Keratinocyte (primary cell): ENCODE measurements around the gene ARMC6. TPM values are rescaled to one million over a fixed set of nuclear protein-coding genes. Genes with fewer than 3 reads are reported as not detected.

Source experiments
- DNase-seq: peaks from one replicate; pipeline ENCODE4 v3.0.0-alpha.2; 2011; ENCODE audit warnings: low read depth, missing footprints, low spot score
- FAIRE-seq: peaks from 2 replicates; lab custom pipeline; 2011; peaks lifted over from hg19 to GRCh38; lab: Jason Lieb, UNC
- H2AFZ ChIP-seq: 2 replicates; pipeline ENCODE4 v1.6.0; 2012; ENCODE audit warnings: low read length, control low read depth, inconsistent platforms; ENCODE audit not compliant: control insufficient read depth
- H3K27ac ChIP-seq: 2 replicates; pipeline ENCODE4 v1.5.1; 2011; ENCODE audit warnings: low read length; ENCODE audit not compliant: control insufficient read depth, insufficient read depth
- H3K27me3 ChIP-seq: 3 replicates; pipeline ENCODE4 v1.6.0; 2011; ENCODE audit warnings: low read length; ENCODE audit not compliant: control insufficient read depth, insufficient read depth; ENCODE audit errors: extremely low read depth
- H3K36me3 ChIP-seq, 2 experiments: 2 replicates in 1 of 2; 3 replicates in 1 of 2; pipeline ENCODE4 v1.5.1; 2011; ENCODE audit warnings: low read length in 2 of 2, mild to moderate bottlenecking in 1 of 2; ENCODE audit not compliant: control insufficient read depth in 2 of 2, insufficient read depth in 2 of 2; ENCODE audit errors: extremely low read depth in 1 of 2
- H3K4me1 ChIP-seq: 3 replicates; pipeline ENCODE4 v1.5.1; 2011; ENCODE audit warnings: low read length; ENCODE audit not compliant: control insufficient read depth, insufficient read depth; ENCODE audit errors: extremely low read depth
- H3K4me2 ChIP-seq: 3 replicates; pipeline ENCODE4 v1.6.0; 2011; ENCODE audit warnings: low read depth, low read length; ENCODE audit not compliant: control insufficient read depth, insufficient read depth; ENCODE audit errors: extremely low read depth
- H3K4me3 ChIP-seq, 3 experiments: fragments of 200-600 bp in 1 of 3; sonication (generic) in 1 of 3; 2 replicates in 2 of 3; 3 replicates in 1 of 3; pipeline ENCODE4 v1.5.1; 2011 to 2016; ENCODE audit warnings: low read length in 3 of 3, mild to moderate bottlenecking in 3 of 3, control low read depth in 2 of 3, inconsistent platforms in 1 of 3, low read depth in 1 of 3, mixed read lengths in 1 of 3, mixed run types in 1 of 3, moderate library complexity in 1 of 3; ENCODE audit not compliant: control insufficient read depth in 2 of 3, insufficient read depth in 2 of 3; ENCODE audit errors: extremely low read depth in 1 of 3
- H3K79me2 ChIP-seq: 2 replicates; pipeline ENCODE4 v1.6.0; 2012; ENCODE audit warnings: low read length; ENCODE audit not compliant: control insufficient read depth, insufficient read depth
- H3K9ac ChIP-seq: 3 replicates; pipeline ENCODE4 v1.6.0; 2011; ENCODE audit warnings: low read length; ENCODE audit not compliant: control insufficient read depth, insufficient read depth; ENCODE audit errors: extremely low read depth
- H3K9me1 ChIP-seq: 3 replicates; pipeline ENCODE4 v1.6.0; 2011; ENCODE audit warnings: low read length; ENCODE audit not compliant: control insufficient read depth, insufficient read depth; ENCODE audit errors: extremely low read depth
- H3K9me3 ChIP-seq: 2 replicates; pipeline ENCODE4 v1.5.1; 2012; ENCODE audit warnings: low read depth, low read length; ENCODE audit not compliant: control insufficient read depth
- H4K20me1 ChIP-seq: 3 replicates; pipeline ENCODE4 v1.6.0; 2011; ENCODE audit warnings: low read length; ENCODE audit not compliant: control insufficient read depth, insufficient read depth; ENCODE audit errors: extremely low read depth
- EZH2 ChIP-seq: IDR thresholded peaks from one replicate; pipeline ENCODE4 v1.6.1; 2012; ENCODE audit warnings: inconsistent platforms, mild to moderate bottlenecking, low read length, moderate library complexity
- dilution Hi-C: fragments of 300-500 bp; cut with MboI; formaldehyde crosslinking; loops from one replicate; pipeline ENCODE4 v1.7.0; 2020; ENCODE audit warnings: low sequenced_read_pairs; ENCODE audit not compliant: extremely low pct_ligation_motif_present
- polyA plus RNA-seq, 5 experiments: library from polyadenylated mRNA; depleted of rRNA in 3 of 5; stranded (reverse) in 3 of 5; stranded (forward) in 1 of 5; unstranded in 1 of 5; fragments of >200 nt; gene quantifications; 1 replicate in 1 of 5; 2 replicates in 3 of 5; 3 replicates in 1 of 5; pipeline versions ENCODE4 v1.2.1 to v1.2.3, GENCODE V29; 2011 to 2012; ENCODE audit warnings: missing spikeins in 2 of 5, low read depth in 1 of 5, low replicate concordance in 1 of 5
- TF ChIP-seq, protein P1 (sequence below), 3 experiments: IDR thresholded peaks in 1 of 3; conservative IDR thresholded peaks in 1 of 3; optimal IDR thresholded peaks in 1 of 3; 2 replicates in 2 of 3; 3 replicates in 1 of 3; pipeline versions ENCODE3 to v1.5.1; 2011; ENCODE audit warnings: low read length in 3 of 3, mild to moderate bottlenecking in 3 of 3, moderate library complexity in 2 of 3, control low read depth in 1 of 3, inconsistent platforms in 1 of 3; ENCODE audit not compliant: insufficient read depth in 2 of 3; ENCODE audit errors: extremely low read depth in 1 of 3

Gene ARMC6
- polyA plus RNA-seq, 1 donor (not counting 4 experiments of a cell fraction or from before 2014, with no cell fraction given), result 23.8 TPM

DNA sequence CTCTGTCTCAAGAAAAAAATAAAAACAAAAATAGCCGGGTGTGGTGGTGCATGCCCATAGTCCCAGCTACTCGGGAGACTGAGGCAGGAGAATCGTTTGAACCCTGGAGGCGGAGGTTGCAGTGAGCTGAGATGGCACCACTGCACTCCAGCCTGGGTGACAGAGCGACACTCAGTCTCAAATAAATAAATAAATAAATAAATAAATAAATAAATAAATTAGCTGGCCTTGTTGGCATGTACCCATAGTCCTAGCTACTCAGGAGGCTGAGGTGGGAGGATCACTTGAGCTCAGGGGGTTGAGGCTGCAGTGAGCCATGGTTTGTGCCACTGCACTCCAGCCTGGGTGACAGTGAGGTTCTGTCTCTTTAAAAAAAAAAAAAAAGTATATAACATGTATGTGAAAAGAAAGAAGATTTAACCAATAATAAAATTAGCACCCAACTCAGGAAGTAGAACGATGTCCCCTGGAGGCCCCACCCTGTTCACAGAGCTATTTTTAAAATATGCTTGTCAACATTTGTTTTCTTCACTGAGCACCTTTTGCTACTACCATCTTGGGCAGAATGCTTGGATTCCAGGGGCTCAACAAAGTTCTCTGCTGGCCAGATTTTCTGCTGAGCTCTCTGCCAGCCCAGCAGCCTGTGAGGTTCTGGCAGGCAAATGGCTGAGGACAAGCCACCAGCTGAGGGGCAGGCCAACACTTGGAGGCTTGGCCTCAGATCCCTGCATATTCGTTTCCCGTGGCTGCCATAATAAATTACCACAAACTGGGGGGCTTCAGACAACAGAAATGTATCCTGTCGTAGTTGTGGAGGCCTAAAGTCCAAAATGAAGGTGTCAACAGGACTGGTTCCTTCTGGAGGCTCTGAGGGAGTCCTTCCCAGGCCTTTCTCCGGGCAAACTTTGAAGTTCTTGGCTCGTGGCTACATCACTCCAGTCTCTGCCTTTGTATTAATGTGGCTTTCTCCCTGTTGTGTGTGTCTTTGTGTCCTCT is 35.6 kb downstream of the ARMC6 start:
- TF ChIP-seq, protein P1, sequence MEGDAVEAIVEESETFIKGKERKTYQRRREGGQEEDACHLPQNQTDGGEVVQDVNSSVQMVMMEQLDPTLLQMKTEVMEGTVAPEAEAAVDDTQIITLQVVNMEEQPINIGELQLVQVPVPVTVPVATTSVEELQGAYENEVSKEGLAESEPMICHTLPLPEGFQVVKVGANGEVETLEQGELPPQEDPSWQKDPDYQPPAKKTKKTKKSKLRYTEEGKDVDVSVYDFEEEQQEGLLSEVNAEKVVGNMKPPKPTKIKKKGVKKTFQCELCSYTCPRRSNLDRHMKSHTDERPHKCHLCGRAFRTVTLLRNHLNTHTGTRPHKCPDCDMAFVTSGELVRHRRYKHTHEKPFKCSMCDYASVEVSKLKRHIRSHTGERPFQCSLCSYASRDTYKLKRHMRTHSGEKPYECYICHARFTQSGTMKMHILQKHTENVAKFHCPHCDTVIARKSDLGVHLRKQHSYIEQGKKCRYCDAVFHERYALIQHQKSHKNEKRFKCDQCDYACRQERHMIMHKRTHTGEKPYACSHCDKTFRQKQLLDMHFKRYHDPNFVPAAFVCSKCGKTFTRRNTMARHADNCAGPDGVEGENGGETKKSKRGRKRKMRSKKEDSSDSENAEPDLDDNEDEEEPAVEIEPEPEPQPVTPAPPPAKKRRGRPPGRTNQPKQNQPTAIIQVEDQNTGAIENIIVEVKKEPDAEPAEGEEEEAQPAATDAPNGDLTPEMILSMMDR (optimal IDR thresholded peaks at IDR 0.05 in 1 of 3, IDR thresholded peaks at IDR 0.05 in 1 of 3, conservative IDR thresholded peaks at IDR 0.05 in 1 of 3; ENCODE audit: extremely low read depth in 1 of 3, insufficient read depth in 2 of 3, low read length in 3 of 3), result no peak
- TF ChIP-seq EZH2, result no peak
- no peaks in the 10 kb centered on the region for H3K79me2 ChIP-seq
- H2AFZ ChIP-seq, result no peak overlapping the region
- no peaks in the 10 kb centered on the region for H3K9me1 ChIP-seq
- no peak overlapping the region for H3K4me3 ChIP-seq
- H3K27ac ChIP-seq, result no peak overlapping the region
- DNase-seq, result no peak
- H3K4me2 ChIP-seq, result no peak overlapping the region
- dilution Hi-C loops, result no loop called here
- no peak overlapping the region for H3K9ac ChIP-seq
- no peaks in the 10 kb centered on the region for H4K20me1 ChIP-seq
- FAIRE-seq, result no peak
- peaks cover 2% of the 10 kb centered on the region for H3K27me3 ChIP-seq
- H3K4me1 ChIP-seq, result no peaks in the 10 kb centered on the region
- no peaks in the 10 kb centered on the region for H3K9me3 ChIP-seq
- H3K36me3 ChIP-seq, result no peaks in the 10 kb centered on the region

- dilution Hi-C loops, result no loop called here
- Histone ChIP-seq H3K4me3 (no peak overlapping the region), H3K27ac (no peak overlapping the region), H3K9me3 (no peaks in the 10 kb centered on the region), H3K4me2 (no peak overlapping the region), H3K9me1 (no peaks in the 10 kb centered on the region), H4K20me1 (no peaks in the 10 kb centered on the region), H2AFZ (no peak overlapping the region), H3K27me3 (no peaks in the 10 kb centered on the region), H3K9ac (no peak overlapping the region), H3K36me3 (no peaks in the 10 kb centered on the region), H3K79me2 (no peaks in the 10 kb centered on the region), H3K4me1 (no peaks in the 10 kb centered on the region)
- FAIRE-seq, result no peak
- no peak for DNase-seq
- TF ChIP-seq, protein P1 (optimal IDR thresholded peaks at IDR 0.05 in 1 of 3, IDR thresholded peaks at IDR 0.05 in 1 of 3, conservative IDR thresholded peaks at IDR 0.05 in 1 of 3; ENCODE audit: extremely low read depth in 1 of 3, insufficient read depth in 2 of 3, low read length in 3 of 3), result no peak
- no peak for TF ChIP-seq EZH2
Measured at GRCh38 chr19:19071897-19072296, 38.5 kb downstream of the ARMC6 start.
